HepG2 (cell line): ENCODE data around the gene ANTKMT. TPM values are rescaled to one million over a fixed set of nuclear protein-coding genes. Genes with fewer than 3 reads are reported as not detected.

Experiments used
- AHDC1 ChIP-seq: sonication (generic); formaldehyde crosslinking; IDR thresholded peaks from 2 replicates; pipeline ENCODE4 v1.5.1; 2020; ENCODE audit warnings: mild to moderate bottlenecking, missing genetic modification reagents, borderline replicate concordance
- E2F5 ChIP-seq: sonication (generic); formaldehyde crosslinking; conservative IDR thresholded peaks from 2 replicates; pipeline ENCODE4 v1.4.0; 2020; ENCODE audit warnings: missing genetic modification reagents
- HOMEZ ChIP-seq: IDR thresholded peaks from 2 replicates; pipeline ENCODE4 v1.6.1; 2016; ENCODE audit warnings: low read depth
- NCOR1 ChIP-seq: fragments of 200-600 bp; sonication (generic); IDR thresholded peaks from 2 replicates; pipeline ENCODE4 v1.7.0; 2017; ENCODE audit warnings: antibody characterized with exemption, low read length, borderline replicate concordance
- RCOR2 ChIP-seq: IDR thresholded peaks from 2 replicates; pipeline ENCODE4 v1.6.1; 2016; ENCODE audit warnings: missing biosample characterization, missing genetic modification reagents
- RFX1 ChIP-seq: fragments of 450-650 bp; IDR thresholded peaks from 2 replicates; pipeline ENCODE4 v1.6.1; 2017
- SKI ChIP-seq: fragments of 450-650 bp; IDR thresholded peaks from one replicate; pipeline ENCODE4 v1.6.1; 2018; ENCODE audit warnings: mild to moderate bottlenecking; ENCODE audit not compliant: partially characterized antibody
- USF2 ChIP-seq, 2 experiments: sonication (generic) in 1 of 2; formaldehyde crosslinking in 1 of 2; IDR thresholded peaks; 2 replicates each; pipeline versions ENCODE4 v1.5.1 to v1.6.1; 2011 to 2020; ENCODE audit warnings: borderline replicate concordance in 1 of 2, low read depth in 1 of 2, low read length in 1 of 2, mild to moderate bottlenecking in 1 of 2, missing genetic modification reagents in 1 of 2, moderate library complexity in 1 of 2
- ZNF12 ChIP-seq: sonication (generic); formaldehyde crosslinking; IDR thresholded peaks from 2 replicates; pipeline ENCODE4 v1.5.0; 2020; ENCODE audit warnings: missing genetic modification reagents
- ZNF281 ChIP-seq: sonication (generic); formaldehyde crosslinking; IDR thresholded peaks from 2 replicates; pipeline ENCODE4 v1.4.0; 2020; ENCODE audit warnings: missing genetic modification reagents, borderline replicate concordance
- ZNF777 ChIP-seq: sonication (generic); formaldehyde crosslinking; IDR thresholded peaks from 2 replicates; pipeline ENCODE4 v1.4.0; 2020; ENCODE audit warnings: missing genetic modification reagents
- ZSCAN5A ChIP-seq: sonication (generic); formaldehyde crosslinking; IDR thresholded peaks from 2 replicates; pipeline ENCODE4 v1.8.0; 2022; ENCODE audit warnings: mild to moderate bottlenecking, missing genetic modification reagents, borderline replicate concordance
- polyA plus RNA-seq, 8 experiments: library from polyadenylated mRNA; depleted of rRNA in 3 of 8; stranded (reverse) in 7 of 8; unstranded in 1 of 8; fragments of >200 nt; fragmentation: Illumina TruSeq in 4 of 8; extraction: Trizol in 4 of 8; gene quantifications; 2 replicates each; pipeline versions ENCODE4 v1.2.1 to v1.2.3, GENCODE V29; 2011 to 2016; ENCODE audit warnings: low read depth in 4 of 8, missing spikeins in 1 of 8, mixed read lengths in 1 of 8; ENCODE audit not compliant: insufficient read depth in 1 of 8
- total RNA-seq, 5 experiments: library from RNA; depleted of rRNA; stranded (reverse); fragments of >200 nt; fragmentation: Illumina TruSeq; extraction: Trizol; gene quantifications; 2 replicates each; pipeline ENCODE4 v1.2.3, GENCODE V29; 2016; ENCODE audit warnings: low read depth in 1 of 5

ANTKMT gene
- total and polyA plus RNA-seq, 2 of the 13 experiments (the other 11 are each of a cell fraction or from before 2014, with no cell fraction given), result 7.5 to 47.8 TPM

- TF ChIP-seq USF2 (IDR thresholded peaks at IDR 0.05; ENCODE audit: low read depth, low read length) (no peak), USF2 (CRISPR knock-in tag; IDR thresholded peaks at IDR 0.05; ENCODE audit: borderline replicate concordance) (no peak), ZSCAN5A (no peak), SKI (no peak), HOMEZ (CRISPR knock-in tag) (no peak), AHDC1 (0 out of 2 replicates have a peak, but pooled peaks have one; percentile 15), RFX1 (no peak), ZNF777 (CRISPR knock-in tag) (no peak), ZNF281 (peak; percentile 12; the same call in 1 of the 2 replicates), E2F5 (CRISPR knock-in tag) (no peak), NCOR1 (no peak), ZNF12 (CRISPR knock-in tag) (no peak), RCOR2 (no peak)
These were observed 39.8 kb upstream of the ANTKMT start (continued) for GRCh38 chr16:680967-681745.
